NCI-H2196 treated with DMSO at 0.1 percent for 48 hours (cell line): Measurements from ENCODE around the gene PCBP3.
"Not testable (repeated sequence)": the region's sequence is repeated elsewhere in the genome, so short reads cannot be mapped to it uniquely, and the experiment has no call there.

Source experiments
- DNase-seq: peaks from one replicate; lab custom pipeline; 2025; ENCODE audit not compliant: unreplicated experiment; lab: John Stamatoyannopoulos, UW

The PCBP3 gene

DNA sequence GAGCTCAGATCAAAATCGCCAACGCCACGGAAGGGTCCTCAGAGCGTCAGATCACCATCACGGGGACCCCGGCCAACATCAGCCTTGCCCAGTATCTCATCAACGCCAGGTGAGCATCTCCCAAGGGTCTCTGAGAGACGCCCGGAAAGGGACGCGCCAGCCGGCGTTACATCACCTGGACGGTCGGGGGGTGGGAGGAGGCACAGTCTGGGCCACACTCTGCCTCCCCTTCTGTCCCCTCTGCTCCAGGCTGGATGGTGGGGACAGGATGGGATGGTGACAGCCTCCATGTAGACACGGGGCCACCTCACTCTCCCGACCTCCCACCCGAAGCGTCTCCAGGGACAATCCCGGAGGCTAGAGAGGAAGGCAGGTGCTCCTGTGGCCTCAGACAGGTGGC is 296.6 kb downstream of the PCBP3 start:
- DNase-seq, result no peak

DNA sequence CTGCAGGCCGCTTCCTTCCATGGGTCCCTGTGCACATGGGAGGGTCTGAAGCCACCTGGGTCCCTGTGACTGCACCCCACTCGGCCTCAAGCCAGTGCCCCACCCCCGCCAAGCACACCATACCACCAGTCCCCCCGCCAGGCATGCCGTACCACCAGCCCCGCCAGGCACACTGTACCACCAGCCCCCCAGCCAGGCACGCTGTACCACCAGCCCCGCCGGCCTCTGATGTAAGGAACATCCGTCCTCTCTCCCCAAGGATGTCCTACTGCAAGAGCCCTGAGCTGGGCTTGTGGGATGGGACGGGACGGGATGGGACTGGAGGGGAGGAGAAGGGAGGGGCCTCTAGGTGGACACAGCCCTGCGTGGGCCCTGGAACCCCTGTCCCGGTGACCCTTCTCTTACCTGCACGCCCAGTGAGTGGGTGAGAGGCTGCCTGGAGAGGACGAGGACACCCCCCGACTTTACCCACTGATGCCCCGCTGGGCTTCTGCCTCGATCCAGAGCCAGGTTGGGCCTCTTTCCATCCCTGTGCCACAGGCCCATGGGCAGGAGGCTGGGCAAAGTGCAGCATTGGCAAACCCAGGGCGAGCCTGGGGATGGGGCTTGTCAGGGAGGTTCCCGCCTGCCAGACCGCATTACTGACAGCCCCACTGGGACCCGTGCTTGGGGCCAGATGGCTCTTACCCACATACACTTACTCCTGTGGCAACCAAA is 297.3 kb downstream of the PCBP3 start:
- DNase-seq, result no peak

DNA sequence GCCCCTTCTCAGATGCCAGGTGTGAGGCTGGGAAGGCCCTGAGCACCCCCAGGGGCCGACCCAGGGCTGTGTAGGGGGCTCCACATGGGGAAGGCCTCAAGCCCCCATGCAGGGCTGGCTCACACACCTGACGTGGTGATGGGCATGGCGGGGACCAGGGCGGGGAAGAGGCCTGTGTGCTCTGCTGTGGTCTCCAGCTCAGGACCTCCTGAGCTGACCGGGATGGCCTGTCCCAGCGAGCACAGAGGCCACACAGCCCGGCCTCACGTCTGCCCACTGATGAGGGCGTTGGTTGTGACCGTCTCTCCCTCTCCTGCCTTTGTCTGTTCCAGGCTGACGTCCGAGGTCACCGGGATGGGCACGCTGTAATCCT is 297.8 kb downstream of the PCBP3 start:
- no peak for DNase-seq

DNA sequence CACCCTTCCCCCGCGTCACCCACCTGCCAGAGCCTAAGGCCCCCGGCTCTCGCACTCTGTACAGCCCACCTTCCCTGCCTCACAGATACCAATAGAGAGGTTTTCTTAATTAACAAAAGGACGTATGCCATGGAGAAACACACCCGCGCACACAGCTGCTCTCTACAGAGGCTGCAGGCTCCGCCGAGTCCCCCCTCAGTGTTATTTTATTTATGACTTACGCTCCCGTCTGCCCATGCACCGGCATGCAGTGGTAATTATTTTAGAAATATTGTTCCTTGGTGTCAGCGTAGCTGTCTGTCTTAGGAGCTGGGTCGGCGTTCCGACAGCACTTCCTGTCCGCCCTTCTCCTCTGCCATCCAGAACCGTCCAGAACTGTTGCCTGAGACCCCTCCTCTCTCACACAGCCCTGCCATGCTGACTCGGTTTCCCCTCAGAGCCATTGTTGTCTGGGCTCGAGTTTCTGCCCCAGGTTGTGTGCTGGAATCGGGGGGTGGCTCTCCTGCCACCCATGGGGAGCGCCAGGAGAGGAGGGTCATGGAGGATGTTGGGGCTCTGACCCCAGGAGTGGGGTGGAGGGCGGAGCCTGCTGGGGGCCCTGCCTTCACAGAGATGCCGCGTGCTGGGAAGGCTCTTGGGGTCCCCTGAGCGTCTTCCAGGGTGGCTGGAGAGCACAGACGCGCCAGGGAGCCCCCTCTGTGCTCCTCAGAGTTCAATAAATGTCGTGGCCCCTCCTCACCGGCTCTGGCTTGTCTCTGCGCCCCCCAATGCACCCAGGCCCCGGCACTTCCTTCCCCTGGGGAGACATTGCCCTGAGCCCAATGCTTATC is 298.4 kb downstream of the PCBP3 start:
- no peak for DNase-seq

DNA sequence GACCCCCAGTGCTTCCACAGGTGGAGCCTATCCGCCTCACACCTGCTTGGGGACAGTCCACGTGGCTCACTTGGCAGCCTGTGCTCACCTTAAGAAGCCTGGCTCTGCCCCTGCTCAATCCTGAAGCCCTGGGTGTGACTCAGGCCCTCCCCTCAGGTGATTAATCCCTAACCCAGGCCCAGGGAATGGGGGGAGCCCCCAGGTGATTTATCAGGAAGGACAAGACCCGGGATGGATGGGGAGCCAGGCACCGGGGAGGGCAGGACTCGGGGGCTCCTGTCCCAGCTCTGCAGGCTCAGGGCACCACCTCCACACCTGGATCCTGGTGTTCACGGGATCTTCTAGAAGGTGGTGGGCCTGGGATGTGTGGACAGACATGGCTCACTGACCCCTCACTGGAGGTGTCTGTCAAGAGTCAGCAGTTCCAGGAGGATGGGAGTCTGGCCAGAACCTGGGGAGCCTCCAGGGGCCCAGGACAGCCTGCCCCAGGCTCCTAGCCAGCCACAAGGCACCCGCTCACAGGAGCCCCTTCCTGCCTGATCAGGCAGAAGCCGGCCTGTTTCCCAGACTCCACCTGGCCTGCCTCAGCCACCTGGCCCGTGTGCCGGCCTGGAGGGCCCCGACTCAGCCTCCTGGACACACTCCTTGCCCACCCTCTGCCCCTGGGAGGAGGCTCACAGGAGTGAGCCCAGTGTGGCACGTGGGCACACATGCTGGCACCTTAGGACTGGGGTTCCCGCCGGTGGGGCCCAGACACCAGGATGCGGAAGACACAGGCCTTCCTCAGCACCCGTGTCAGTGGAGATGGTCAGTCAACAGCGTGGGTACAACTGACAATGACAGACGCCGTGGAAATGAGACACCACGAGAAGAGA is 299.5 kb downstream of the PCBP3 start:
- DNase-seq, result no peak

DNA sequence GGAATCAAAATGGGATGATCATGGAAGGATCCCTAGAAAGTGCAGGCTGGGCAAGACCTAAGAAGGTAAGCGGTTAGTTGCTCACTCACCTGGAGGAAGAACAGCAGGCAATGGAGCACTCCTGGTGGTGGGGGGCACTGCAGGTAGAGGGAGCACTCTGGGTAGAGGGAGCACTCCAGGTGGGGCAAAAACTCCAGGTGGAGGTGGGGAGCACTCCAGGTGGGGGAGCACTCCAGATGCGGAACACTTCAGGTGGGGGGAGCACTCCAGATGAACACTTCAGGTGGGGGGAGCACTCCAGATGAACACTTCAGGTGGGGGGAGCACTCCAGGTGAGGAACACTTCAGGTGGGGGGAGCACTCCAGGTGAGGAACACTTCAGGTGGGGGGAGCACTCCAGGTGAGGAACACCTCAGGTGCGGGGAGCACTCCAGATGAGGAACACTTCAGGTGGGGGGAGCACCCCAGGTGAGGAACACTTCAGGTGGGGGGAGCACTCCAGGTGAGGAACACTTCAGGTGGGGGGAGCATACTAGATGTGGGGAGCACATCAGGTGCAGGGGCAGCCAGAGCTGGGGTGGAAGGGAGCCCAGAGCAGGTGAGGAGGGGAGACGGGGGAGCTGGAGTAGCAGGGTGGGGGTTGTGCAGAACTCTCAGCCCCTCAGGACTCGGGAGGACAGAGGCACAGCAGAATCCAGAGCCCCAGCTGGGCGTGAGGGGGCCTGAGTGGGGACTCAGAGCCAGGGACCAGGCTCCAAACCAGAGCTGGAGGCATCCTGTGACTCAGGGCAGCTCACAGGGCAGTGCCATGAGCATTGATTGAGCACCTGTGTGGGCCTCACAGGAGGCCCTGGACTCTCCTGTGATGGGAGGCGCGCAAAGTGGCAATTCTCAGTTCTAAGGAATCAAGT is 300.4 kb downstream of the PCBP3 start:
- no peak for DNase-seq

DNA sequence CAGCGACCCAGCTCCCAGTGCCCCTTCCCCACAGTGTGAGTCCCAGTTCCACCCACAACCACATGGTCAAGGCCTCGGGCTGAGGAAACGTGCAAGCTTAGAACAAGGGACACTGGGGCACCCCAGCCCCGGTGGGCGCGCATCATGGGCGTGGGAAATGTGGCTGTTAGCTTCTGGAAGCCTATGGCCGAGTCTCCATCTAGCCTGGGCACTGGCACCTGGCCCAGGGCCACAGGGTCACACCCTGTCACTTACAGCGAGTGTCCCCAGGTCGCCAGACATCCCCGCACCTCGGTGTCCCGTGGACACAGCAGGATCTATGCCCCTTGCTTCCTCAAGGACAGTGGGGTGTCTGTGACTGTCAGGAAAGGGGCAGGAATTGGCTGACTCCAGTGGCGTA is 301.1 kb downstream of the PCBP3 start:
- no peak for DNase-seq

DNA sequence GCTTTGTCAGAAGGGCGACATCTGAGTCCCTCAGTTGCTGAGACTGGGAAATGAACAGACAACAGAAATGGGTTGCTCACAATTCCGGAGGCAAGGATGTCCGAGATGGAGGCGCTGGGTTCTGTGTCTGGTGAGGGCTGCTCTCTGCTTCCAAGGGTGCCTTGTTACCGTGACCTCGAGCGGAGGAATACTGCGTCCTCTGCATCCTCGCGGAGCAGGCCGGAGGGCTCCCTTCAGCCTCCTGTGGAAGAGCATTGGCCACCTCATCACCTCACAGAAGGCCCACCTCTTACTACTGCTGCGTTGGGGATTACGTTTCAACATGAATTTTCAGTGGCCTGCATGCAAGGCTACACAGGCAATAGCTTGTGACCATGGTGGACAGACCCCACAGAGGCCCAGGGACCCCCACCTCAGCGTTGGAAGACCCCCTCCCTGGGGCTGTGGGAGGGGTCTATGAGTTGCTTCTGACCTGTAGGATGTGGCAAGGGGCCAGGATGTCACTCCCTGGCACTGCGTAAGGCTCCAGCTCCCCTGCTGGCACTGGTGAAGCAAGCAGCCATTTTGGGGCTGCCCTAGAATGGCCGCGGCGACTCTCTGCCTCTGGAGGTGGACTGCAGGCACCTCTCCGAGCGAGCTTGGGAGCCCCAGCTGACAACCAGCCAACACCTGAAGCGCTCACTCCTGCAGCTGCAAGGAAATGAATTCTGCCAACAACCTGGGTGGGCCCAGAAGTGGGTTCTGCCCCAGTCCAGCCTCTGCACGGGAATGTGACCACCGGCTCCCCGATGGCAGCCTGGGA is 301.7 kb downstream of the PCBP3 start:
- DNase-seq, result no peak

DNA sequence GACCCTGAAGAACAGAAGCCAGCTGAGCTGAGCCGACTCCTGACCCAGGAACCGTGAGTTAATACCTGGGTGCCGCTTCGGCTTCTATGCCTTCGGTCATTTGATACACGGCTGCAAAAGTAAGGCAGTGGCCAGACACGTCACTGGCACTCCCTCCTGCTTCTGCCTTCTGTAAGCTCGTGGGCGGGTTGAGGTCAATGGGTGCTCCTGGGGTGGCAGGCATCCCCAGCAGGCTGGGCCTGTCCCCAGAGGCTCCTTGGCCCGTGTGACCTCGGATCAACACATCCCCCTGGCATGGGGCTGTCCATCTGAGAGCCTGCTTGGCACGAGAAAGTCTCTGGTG is 302.3 kb downstream of the PCBP3 start:
- DNase-seq, result no peak

DNA sequence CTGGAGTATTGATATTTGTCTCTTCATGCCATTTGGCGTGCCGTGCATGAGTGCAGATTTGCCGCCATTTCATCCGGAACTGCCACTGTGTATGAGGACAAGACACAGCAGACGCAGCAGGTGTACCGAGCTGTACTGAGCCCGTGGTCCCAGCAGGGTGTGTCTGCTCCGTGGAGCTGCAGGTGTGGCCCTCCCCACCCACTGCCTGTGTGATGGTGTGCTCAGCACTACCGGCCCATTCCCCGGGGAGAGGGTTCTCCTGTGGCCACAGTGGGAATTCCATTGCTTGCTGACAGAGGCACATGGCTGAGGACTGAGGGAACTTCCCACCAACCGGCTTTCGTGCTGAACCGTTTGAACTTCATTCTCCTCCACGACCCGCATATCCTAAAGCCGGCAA is 303.8 kb downstream of the PCBP3 start:
- no peak for DNase-seq

DNA sequence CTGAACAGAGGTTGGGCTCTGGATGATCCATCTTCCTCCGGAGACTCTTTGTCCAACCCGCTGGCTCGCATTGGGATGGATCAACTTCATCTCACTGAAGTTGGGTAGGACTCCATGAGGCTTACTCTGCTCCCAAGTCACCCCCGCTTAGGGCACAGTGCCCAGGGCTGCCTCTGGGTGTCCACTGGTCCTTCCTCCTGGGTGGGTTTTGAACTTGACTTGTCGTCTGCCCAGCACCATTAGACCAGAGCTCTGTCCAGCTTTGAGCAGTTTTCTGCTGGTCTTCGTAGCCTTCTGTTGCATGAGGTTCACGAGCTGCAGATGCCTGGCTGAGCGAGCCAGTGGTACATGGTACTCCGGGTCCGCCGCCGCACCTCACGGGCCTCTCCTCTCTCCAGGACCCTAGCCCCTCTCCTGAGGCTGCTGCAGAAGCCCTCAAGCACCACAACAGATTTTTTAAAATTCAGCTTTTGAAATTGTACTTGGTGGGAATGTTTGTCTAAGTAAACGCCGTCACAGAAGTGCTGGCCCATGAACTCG is 304.3 kb downstream of the PCBP3 start:
- no peak for DNase-seq

DNA sequence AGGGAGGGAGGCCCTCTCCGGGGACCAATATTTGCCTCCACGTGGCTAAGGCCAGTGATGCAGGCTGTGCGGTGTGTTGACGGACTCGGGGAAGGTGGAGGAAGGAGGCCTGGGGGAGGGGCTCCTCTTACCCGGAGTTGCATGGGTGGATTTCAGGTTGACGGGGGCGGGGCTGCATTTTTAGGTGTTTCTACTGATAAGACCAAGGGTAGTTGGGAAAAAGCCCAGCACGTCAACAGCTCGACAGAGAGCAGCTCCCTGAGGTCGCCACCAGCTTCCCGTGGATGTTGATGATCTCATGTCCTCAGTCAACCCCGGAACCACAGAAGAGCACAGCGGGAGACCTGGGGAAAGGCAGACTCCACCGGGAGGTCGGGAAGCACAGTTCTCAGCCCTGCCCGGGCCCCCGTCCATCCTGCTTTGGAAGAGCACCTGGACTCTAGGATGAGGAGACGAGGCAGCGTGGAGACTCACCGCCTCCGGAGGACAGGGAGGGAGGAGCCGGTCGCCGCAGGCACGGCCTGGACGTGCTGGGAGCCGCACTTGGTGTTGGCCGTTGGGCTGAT is 305.1 kb downstream of the PCBP3 start:
- DNase-seq, result no peak

DNA sequence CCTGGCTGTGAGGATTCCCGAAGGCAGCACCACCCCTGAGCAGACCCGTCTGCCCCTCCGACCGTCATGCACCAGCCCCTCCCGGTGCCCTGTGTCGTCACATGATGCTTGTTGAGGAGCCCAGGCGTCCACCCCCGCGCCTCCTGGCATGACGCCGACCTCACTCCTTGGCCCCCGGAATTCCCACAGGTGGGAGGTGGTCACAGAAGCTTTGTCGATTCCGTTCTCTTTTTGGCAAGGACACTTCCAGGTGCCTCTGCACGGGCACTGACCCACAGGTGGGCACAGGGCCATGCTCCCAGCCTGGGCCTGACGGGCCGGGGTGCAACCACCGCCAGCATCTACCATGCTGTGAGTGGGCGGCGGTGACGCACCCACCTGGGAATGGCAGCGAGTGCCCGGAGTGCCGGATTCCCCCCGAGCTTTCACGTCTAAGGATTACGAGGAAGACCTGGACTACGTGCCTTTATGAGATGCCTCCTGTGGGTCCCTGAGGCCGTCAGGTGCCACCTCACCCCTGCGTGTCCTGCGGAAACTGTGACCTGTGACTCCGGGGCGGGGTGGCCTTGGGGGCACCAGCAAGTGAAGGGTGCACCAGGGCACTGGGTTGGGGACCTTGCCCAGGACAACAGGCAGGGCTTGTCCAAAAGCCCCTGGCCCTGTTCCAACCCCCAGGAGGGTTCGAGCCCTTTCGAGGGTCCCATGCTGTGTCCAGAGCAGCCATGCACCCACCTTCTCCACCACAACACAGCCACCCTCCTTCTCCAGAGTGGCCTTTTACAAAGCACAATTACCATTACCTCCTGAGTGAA is 306.6 kb downstream of the PCBP3 start:
- no peak for DNase-seq

DNA sequence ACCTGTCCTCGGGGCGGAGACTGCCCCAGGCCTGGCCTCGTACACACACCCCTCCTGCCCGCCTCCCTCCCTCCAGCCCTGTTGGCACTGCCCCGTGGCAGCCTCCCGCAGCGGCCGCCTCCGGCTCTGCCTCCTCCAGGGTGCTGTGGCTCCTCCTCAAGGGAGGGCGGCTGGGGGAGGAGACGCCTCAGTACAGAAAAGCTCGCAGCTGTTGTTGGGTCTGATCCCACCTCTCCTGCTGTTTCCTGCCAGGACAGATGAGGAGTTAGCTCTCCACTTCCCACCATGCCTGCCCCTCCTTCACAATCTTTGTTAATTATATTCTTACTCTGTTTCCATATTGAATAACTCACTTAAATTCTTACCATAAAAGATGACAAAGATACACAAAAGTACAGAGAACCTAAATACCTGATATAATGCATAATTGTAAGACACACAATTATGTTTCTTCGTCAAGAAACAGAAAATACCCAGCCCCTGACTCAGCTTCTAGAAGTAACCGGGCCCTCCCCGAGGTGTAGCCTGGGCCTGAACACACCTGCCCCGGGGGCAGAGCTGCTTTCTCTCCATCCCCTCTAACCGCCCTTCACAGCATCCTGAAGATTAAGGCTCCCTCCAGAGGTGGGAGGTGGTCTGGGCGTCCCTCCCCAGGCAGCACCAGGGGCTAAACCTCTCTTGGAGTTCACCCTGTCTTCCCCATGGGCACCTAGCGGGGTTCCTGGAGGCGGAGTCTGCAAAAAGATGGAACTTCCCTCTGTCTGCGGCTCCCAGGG is 307.4 kb downstream of the PCBP3 start:
- DNase-seq, result peak; percentile 84

DNA sequence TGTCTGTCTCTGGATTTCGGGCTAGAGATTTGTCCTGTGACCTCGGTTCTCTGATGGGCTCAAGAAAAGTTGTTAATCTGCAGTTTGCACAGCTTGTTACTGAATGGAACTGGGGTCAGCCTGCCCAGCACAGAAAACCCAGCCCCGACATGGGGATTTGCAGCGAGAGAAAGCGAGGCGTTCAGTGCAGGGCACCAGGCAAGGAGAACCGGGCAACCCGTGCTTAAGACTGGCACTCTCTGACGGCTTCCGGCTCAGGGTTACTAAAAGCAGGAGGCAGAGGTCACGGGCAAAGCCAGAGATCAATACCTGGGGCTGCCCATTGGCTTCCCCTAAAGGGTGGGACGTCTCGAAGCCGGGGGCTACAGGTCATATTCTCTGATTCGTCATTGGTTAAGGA is 308.2 kb downstream of the PCBP3 start:
- no peak for DNase-seq

DNA sequence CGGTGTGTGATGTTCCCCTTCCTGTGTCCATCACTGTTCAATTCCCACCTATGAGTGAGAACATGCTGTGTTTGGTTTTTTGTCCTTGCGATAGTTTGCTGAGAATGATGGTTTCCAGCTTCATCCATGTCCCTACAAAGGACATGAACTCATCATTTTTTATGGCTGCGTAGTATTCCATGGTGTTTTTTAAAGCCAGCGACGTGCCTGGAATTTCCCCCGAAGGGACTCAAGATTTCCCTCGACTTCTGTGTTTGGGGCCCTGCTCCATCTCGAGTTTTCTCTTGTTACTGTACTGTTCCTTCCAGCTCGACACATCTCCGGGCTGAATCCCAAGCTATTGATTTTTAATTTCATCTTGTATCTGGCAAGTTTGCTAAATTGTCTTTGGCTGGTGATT is 309.0 kb downstream of the PCBP3 start:
- not testable (repeated sequence) for DNase-seq

DNA sequence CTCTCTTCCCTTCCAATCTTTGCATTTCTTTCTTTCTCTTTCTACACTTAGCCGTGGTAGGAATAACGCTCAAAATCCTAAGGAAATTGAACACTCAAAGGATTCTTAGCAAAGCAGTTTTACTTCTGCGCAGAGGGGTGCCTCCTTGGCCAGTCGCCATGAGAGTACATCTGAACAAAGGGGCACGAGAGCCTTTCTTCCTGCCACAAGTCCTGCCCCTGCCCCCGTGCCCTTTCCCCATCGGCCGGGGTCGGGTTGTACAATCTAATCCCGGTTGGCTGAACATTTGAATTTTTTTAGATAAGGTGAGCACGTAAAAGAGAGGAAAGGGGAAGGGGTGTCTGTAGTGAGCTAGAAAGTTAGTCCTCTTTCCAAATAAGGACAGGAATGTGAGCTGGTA is 309.4 kb downstream of the PCBP3 start:
- no peak for DNase-seq

DNA sequence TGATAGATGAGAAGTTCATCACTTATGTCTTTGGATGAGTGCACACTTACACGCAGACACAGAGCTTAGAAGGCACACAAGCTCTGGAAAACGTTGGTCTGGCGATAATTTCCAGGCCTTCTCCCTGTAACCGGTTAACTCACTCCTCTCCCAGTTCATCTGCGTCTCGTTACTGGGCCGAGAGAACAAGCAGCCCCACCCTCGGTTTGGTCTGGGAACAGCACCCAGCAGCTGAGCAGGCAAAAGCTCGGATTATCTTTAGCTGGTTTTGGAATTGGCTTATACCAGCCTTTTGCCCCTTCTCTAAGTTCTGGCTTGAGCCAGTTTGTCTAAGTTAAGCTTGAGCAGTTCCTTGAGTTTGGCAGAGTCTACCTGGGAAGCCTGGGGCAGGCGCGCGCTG is 310.7 kb downstream of the PCBP3 start:
- DNase-seq, result no peak
